GM19395 (cell line): ENCODE measurements around the gene FPR2.
"Not testable (repeated sequence)": the region's sequence is repeated elsewhere in the genome, so short reads cannot be mapped to it uniquely, and the experiment has no call there.

ENCODE experiments used
- ATAC-seq: cut with Tn5 transposase; IDR thresholded peaks from one replicate; pipeline ENCODE4 v1.9.1; 2021; ENCODE audit warnings: mild to moderate bottlenecking, moderate library complexity; ENCODE audit not compliant: unreplicated experiment

Gene FPR2

DNA sequence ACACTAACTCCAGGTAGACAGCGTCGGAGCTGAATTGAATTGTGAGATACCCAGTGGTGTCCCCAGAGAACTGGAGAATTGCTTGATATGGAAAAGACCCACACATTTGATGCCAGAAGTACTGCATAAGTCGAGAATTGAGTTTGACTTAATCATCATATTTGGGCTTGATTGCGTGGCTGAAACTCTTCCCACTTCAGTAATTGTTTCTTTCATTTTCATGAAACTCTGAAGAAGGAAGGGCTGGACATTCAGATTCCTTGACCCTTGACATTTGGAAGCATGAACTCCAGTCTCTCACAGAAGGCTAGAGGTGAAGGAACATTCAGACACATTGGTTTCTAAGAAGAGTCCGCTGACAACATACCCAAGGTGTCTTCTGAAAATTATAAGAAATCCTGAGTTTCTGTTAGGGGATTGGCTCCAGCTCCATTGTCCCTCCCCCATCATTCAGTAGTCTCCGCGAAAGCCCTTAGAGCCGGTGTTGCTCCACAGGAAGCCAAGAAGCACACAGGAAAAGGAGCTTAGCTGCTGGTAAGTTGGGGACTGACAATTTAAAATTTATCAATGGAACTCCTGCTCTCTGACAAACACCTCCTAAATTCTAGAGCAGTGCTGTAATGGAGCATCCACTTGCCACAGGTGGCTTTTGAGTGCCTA lies at the start of gene FPR2:
TSS of gene FPR2 (plus strand) at position 484 of the 660 bp plus-strand sequence. CDS start 7,479 bp downstream, outside the sequence.
- no peak for ATAC-seq

DNA sequence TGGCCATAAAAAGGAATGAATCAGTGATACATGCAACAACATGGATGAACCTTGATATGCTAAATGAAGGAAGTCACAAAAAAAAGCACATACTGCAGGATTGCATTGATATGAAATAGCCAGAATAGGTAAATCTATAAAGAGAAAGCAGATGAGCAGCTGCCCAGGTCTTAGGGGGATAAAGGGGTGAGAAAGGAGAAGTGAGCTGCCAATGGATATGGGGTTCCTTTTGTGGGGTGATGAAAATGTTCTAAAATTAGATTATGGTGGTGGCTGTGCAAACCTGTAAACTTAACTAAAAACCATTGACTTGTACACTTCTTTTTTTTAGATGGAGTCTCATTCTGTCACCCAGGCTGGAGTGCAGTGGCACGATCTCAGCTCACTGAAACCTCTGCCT lies 49.3 kb upstream of the FPR2 start:
- ATAC-seq, result no peak

- ATAC-seq, result no peak
These were observed 48.4 kb upstream of the FPR2 start for GRCh38 chr19:51712461-51713081.

DNA sequence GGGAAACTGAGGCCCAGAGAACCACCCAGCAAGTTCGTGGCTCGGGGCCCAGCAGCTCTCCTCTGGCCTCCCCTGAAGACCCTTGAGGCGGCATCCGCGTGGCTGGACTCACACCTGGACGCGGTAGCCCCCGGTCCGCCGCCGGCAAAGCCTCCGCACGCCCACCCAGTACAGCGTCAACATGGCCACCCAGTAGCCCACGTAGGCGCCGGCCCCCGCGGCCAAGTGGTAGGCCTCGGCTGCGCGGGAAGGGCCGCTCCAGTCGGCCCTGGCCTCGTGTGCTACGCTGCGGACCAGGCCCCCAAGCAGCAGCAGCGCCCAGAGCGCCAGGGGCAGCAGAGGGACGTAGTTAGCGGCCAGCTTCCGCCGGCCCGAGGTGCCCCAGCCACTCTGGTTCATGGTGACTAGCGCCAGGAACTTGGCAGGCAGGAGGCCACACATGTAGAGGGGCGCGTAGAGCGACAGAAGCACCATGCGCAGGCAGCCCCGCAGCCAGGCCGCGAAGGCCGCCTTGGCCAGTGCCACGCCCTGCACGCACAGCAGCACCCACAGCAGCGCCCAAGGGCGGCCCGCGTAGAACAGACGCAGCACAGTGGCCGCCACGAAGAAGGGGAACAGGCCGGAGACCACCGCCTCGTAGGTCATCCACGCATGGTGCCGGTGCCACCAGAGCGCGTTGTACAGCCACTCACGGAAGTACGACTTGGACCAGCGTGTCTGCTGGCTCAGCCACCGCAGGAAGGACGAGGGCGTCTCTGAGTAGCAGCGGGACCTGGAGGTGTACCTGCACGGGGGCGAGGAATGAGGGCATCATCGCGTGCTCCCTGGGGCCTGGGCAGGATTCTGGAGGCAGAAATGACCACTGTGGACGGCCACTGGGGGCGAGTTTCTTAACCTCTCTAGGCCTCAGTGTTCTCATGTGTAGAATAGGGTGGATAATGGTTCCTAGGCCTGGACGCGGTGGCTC lies 47.4 kb upstream of the FPR2 start:
- ATAC-seq, result no peak

DNA sequence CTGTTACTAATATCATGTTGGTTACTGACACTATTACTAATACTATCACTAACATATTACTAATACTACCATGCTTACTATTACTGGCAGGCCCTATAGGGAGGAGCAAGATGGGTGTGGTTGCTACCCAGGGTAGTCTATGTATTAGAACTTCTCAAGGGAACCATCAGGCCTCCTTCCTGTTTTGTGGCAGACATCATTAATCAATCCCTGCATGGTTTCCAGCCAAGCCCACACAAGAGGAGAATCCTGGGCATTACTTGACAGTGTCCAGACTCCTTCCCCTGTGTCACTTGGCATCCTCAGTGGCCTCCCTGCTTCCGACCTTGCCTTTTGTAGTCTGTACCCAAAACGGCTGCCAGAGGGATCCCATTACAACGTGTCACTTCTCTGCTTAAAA lies 46.1 kb upstream of the FPR2 start:
- no peak for ATAC-seq

DNA sequence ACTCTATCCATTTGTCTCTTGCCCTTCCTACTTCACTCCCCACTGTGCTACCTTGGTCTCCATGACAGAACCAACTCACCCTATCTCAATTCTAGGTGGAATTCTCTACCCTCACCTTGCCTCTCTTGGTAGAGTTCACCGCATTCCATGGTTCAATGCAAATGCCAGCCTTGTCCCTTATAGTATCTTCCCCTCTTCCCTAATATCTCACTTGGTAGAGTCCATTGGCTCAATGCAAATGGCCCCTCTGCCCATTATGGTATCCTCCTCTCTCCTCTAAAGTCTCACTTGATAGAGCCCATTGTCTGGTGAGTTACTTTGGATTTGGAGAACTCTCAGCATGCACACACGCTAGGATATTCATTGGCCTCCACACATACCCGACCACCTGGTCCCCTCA lies 45.1 kb upstream of the FPR2 start:
- ATAC-seq, result no peak

GRCh38 chr19:51716925-51717324 lies 44.1 kb upstream of the FPR2 start:
- ATAC-seq, result no peak

DNA sequence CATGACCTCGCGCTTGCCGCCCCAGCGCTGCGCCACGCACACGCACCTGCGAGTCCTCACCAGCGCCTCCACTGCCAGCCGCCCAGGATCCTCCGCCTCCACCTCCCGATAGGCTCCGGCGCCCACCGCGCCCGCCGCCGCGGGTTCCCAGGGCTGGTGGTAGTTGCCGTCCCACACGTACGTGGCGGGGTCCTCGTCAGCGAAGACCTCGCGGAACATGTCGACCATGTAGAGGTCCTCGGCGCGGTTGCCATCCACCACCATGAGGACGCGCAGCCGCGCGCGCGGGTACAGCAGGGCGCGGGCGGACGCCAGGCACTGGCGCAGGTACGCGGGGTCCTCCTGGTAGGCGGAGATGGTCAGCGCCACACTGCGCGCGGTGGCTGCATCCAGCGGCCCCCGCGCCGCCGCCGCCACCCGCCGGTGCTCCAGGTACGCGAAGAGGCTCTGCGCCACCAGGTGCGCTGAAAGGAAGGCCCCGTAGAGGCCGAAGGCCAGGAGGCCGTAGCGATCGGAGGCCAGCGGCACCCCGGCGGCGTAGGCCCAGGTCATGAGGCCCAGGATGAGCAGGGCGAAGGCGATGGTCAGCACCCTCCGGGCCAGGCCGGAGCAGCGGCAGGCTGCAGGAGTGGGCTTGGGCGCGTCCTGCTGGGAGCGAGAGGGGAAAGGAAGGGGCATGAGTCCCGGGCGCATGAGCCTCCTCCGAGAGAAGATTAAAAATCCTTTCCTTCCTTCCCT lies 41.6 kb upstream of the FPR2 start:
- ATAC-seq, result no peak

GRCh38 chr19:51721905-51722304 lies 39.1 kb upstream of the FPR2 start:
- ATAC-seq, result no peak

GRCh38 chr19:51722492-51722891 lies 38.5 kb upstream of the FPR2 start:
- ATAC-seq, result no peak

GRCh38 chr19:51724543-51724942 lies 36.4 kb upstream of the FPR2 start:
- no peak for ATAC-seq

DNA sequence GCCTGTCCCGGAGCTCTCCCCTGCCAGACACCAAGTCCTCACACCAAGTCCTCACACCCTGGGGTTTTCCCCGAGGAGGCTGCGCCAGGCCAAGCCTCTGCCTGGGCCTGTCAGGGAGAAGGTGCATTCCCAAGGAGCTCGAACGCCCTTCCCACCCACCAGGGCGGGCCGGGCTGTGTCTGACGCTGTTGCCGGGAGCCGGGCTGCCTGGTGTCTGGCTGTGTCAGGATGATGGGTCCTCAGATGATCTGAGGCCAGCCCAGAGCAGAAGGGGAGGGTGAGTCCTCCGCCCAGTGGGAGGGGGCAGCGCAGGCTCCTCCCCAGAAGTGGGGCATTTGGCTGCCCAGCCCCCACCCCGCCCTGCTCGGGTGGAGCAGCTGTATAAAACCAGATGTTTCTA lies 34.9 kb upstream of the FPR2 start:
- ATAC-seq, result no peak

- ATAC-seq, result no peak
These were observed 33.6 kb upstream of the FPR2 start for GRCh38 chr19:51727349-51727880.

DNA sequence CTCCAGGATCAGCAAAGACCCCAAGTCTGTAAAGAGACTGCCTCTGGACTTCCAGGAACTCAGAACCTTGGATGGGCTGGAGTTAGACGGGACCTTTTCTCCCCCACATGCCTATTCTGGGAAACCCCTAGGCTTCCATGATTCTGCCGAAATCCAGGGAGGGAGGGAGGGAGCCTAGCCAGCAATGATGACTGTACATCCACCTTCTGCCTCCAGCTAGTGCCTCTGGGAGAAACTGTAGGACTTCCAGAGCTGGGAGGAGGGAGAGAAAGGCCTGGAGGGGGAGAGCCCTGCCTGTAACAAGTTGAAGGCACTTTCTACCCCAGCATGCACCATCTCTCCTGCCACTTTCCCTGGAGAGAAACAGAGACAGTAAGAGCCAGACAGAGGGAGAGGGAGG lies 31.2 kb upstream of the FPR2 start:
- no peak for ATAC-seq

- no peak for ATAC-seq
These were observed 27.0 kb upstream of the FPR2 start for GRCh38 chr19:51733742-51734522.

- no peak for ATAC-seq
These were observed 25.1 kb upstream of the FPR2 start for GRCh38 chr19:51735759-51736449.

GRCh38 chr19:51737389-51737788 lies 23.6 kb upstream of the FPR2 start:
- no peak for ATAC-seq

DNA sequence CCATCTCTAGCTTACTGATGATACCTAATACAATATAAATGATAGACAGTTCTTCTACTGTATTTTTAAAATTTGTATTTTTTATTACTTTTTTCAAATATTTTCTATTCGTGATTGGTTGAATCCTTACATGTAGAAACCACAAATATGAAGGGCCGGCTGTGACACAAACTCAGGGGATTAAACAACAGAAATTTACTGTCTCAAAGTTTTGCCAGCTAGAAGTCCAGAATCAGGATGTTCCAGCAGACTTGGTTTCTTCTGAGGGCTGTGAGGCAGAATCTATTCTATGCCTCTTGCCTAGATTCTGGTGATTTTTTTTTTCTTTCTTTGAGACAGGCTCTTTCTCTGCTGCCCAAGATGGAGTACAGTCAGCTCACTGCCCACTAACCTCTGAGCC lies 23.1 kb upstream of the FPR2 start:
- no peak for ATAC-seq

- ATAC-seq, result not testable (repeated sequence)
These were observed 22.5 kb upstream of the FPR2 start for GRCh38 chr19:51738523-51738922.
